ENCODE results near the gene RGS2.

RGS2 gene

DNA sequence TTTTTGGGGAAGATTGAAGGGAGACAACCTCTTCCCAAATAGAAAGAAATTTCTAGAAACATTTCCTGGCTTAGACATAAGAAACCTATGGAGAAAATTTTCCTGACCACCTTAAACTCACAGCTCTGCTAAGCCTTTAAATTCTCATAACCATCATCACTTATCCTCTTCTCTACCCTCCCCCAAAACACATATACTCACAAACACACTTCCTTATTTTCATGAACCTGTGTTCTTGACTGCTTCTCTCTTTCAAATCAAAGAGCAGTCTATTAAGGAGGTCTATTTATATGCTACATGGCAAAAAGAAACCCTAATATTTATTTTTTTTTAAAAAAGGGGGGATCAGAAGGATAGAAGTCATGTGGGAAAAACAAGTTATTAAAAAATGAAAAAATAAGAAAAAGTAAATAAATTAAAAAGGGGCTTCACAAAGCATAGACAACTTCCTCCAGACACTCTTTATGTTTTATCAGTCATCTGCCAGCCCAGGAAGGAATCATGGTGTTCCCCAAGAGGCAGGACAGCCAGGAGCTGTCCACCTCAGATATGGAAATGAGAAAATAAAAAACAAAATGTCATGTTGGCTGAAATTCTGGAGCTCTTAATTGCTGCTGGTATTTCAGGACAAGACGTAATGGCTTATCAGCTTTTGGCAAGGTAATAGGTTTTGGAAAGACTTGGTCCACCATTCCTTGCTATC lies 12.8 kb upstream of the RGS2 start:
- no peak for DNase-seq (ENCODE audit: low read depth)

DNA sequence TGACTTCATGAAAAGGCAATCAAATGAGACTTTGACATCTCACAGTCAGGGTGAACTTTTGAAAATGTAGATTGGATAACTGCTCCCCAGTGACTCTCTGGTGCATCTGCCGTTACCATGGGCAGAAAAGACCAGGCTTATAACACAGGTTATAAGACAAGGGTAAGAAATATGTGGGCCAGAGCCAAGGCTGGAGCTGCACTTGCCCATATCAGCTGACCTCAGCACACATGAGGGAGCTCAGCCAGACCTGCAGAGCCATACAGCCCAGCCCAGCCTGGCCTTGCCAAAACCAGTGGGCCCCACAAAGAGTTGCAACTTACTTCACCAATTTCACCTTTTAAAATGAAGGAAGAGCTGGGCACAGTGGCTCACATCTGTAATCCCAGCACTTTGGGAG lies 11.7 kb upstream of the RGS2 start:
- DNase-seq (ENCODE audit: low read depth): no peak

DNA sequence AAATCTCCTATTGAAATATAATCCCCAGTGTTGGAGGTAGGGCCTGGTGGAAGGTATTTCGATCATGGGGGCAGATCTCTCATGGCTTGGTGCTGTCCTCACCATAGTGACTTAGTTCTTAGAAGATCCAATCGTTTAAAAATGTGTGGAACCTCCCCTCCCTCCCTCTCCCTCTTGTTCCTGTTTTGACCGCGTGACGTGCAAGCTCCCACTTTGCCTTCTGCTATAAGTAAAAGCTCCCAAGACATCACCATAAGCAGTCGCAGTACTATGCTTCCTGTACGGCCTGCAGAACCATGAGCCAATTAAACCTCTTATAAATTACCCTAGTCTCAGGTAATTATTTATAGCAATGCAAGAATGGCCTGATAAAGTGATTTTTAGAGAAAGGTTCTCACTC lies 10.9 kb upstream of the RGS2 start:
- no peak for DNase-seq (ENCODE audit: low read depth)

DNA sequence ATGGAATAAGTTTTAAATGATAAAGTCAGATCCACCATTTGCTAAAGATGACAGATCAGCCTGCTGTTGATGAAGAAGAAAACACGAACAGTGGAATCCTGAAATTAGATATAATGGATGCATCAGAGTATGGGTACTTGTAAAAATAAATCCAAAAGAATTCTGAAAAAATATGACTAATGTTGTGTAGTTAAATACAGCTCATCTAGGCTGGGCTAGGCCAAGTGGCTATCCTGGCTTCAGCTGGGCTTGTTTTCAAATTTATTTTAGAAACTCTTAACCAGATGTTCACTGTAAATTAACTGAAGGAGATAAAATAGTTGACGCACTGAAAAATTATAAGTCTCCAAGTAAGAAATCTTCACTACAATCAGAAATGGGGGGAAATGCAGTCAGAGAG lies 7.4 kb upstream of the RGS2 start:
- DNase-seq (ENCODE audit: low read depth): no peak

DNA sequence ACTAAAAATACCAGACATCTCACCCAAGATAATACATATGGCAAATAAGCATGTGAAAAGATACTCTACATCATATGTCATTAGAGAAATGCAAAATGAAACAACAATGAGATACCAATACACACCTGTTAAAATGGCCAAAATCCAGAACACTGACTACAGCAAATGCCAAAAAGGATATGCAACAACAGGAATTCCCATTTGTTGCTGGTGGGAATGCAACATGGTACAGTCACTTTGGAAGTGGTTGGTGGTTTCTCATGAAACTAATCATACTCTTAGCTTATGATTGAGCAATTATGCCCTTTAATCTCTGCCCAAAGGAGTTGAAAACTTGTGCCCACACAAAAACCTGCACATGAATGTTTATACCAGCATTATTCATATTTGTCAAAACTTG lies 6.4 kb upstream of the RGS2 start:
- DNase-seq (ENCODE audit: low read depth): no peak

DNA sequence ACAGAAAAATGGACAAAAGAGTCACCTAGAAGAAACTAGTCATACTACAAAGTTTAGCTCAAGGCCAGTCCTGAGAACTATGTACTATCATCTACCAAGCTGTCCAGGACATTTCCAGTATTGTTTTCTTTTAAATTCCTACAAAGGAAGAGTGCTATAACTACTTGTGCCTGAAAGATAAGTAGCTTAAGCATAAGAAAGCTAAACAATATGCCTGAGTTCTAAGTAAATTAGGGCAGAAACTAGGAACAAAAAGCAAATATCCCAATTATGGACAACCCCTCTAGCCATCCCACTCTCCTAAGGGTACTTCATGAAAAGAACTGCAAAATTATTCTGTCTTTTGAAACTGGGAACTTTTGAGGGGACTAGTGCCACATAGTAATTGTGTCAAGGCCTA lies 5.3 kb upstream of the RGS2 start:
- DNase-seq (ENCODE audit: low read depth): no peak

DNA sequence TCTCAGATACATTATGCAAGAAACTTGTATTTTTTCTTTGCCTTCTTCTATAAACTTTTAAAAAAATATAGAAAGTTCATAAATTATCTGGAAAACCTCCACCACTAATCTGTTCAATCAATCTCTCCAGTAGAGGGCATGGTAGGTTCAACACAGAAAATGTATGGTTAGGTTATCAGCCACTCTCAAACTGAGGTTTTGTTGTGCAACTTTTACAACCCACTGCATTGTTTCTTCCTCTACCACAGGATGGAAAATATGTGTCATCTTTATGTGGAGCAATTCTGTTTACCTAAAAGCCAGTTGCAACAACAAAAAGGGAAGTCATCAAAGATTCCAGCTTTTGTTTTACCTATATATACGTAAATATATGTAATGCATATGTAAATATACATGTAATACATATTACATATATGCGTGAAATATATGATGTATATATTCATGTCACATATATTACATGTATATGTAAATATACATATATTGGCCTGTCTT lies 3.0 kb upstream of the RGS2 start:
- peak; percentile 87 for DNase-seq (ENCODE audit: low read depth)

DNA sequence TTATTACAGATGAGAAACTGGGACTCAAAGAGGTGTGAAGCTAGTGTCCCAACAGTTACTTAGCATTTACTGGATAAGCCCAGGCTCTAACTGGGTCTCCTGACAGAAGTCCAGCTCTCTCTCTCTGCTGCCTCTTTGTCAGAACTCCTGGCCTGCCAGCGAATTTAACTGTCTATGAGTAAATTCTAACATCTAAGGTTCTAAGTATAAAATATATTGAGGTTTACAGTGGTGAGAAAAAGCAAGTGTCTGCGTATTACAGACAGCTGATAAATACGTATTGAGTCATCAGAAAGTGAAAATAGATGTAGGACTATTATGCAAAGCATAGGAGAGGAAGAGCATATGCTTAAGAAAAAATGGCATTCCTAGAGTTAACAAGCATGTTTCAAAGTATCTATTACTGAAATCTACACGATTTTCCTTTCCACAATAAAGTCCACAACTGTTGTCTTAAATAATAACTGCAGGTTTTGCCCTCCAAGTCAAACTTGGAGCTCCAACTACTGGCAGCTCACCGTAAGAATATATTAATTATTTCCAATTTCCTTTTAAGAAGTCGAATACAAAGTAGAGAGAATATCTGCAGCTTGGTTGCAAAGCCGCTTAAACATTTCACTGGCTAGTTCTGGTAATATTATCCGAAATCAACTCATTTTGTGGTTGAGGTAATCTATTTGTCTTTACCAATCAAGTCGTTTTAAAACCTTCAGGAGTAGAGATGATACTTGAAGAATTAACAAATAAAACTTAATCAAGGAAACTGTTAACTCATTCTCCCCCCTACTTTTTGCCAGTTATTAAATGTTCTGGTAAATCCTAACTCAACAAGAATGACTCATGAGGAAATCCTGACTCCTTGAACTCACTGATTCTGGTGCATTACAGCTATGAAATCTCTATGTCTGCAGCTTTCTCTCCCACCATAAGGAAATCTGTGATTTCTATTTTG lies 1.4 kb upstream of the RGS2 start:
- no peak for DNase-seq (ENCODE audit: low read depth)

DNA sequence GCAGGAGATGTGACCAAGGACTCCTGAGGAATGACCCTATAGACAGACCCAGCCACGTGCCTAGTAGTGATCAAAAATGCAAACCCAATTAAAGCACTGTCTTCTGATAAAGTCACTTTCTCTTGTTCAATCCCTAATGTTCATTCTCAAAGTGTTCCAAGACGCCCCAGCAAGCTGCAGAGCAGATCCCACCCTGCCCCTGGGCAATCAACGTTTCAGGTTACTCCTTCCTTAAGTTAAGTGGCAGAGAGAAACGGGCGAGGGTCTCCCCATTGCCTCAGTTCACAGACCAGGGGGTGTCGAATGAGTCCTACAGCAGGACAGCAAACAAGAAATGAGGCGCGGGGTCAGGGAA lies 699 bp upstream of the RGS2 start:
- DNase-seq (ENCODE audit: low read depth): no peak

DNA sequence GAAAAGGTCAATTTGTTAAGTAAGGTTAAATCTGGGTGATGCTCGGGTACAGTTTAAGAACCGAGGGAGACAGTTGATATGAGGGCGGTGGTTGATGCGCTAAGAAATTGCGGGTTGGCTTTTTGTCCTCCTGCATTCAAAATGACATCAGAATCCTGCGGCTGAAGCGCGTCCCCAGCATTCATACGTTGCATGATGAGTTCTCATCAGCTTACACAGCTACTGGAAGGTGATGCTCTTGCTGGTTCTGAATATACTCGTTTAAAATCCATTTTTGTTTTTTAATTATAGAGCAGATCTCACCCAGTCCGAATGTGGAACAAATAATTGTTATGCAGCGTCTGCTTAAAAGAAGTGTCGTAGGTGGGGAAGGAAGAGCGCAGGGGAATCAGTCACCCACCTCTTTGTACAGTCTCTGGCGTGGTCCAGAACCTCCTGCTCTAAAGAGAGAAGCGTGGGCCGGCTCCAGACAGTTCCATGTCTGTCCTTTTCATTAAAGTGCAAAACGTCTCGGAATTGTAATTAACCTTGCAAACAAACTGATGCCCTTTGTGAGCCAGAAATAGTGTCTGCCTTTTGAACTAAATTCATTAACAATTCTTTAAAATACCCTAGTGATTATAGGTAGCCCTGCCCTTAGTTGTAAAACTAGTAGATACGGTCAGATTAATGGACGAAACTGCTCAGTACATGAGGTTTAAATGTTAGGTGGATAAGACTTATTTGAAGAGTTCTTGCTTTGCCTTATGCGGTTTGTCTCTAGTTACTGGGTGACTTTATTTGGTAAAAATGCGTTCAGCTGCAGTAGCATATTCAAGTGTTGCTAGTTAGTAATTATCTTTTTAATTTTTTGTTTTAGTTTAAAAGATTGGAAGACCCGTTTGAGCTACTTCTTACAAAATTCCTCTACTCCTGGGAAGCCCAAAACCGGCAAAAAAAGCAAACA lies 741 bp downstream of the RGS2 start:
- DNase-seq (ENCODE audit: low read depth): no peak

DNA sequence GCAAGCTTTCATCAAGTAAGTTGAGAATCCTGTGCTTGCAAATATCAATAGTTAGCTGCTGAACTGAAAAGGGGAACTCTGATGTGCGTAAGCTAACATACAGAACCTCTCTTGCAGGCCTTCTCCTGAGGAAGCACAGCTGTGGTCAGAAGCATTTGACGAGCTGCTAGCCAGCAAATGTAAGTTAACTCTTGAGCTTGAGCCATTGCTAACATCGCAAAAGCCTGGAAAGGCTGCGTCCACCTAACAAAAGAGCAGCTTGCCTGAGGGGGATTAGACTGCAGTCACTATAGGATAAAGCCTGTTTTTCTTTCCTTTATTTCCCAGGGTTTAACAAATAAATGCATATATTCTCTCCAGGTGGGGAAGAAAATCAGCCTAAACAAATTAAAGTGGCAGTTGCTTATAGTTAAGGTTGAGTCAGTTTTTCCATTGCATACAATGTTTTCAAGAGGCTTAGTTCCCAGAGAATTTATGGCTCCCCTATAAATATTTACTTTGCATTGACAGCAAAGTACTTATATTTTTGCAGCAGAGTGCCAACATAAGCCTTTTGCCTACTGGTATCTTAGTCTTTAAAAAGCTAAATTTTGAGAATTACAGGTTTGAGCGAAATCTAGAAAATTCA lies 1.5 kb downstream of the RGS2 start:
- DNase-seq (ENCODE audit: low read depth): no peak

DNA sequence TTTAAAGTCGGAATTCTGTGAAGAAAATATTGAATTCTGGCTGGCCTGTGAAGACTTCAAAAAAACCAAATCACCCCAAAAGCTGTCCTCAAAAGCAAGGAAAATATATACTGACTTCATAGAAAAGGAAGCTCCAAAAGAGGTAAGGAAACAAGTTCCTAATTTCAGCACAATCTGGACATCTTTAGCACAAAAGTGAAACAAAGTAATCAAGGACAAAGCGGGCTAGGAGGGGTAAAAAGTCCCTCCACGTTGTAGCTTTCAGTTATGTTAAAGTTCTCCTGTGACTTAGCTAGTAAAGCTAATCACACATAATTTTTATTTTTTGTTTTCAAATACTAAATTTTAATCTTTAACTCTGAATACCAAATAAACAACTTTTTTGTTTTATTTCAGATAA lies 2.2 kb downstream of the RGS2 start:
- DNase-seq (ENCODE audit: low read depth): no peak

DNA sequence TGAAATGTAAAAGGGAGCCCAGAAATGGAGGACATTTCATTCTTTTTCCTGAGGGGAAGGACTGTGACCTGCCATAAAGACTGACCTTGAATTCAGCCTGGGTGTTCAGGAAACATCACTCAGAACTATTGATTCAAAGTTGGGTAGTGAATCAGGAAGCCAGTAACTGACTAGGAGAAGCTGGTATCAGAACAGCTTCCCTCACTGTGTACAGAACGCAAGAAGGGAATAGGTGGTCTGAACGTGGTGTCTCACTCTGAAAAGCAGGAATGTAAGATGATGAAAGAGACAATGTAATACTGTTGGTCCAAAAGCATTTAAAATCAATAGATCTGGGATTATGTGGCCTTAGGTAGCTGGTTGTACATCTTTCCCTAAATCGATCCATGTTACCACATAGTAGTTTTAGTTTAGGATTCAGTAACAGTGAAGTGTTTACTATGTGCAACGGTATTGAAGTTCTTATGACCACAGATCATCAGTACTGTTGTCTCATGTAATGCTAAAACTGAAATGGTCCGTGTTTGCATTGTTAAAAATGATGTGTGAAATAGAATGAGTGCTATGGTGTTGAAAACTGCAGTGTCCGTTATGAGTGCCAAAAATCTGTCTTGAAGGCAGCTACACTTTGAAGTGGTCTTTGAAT lies 2.9 kb downstream of the RGS2 start:
- DNase-seq (ENCODE audit: low read depth): no peak

DNA sequence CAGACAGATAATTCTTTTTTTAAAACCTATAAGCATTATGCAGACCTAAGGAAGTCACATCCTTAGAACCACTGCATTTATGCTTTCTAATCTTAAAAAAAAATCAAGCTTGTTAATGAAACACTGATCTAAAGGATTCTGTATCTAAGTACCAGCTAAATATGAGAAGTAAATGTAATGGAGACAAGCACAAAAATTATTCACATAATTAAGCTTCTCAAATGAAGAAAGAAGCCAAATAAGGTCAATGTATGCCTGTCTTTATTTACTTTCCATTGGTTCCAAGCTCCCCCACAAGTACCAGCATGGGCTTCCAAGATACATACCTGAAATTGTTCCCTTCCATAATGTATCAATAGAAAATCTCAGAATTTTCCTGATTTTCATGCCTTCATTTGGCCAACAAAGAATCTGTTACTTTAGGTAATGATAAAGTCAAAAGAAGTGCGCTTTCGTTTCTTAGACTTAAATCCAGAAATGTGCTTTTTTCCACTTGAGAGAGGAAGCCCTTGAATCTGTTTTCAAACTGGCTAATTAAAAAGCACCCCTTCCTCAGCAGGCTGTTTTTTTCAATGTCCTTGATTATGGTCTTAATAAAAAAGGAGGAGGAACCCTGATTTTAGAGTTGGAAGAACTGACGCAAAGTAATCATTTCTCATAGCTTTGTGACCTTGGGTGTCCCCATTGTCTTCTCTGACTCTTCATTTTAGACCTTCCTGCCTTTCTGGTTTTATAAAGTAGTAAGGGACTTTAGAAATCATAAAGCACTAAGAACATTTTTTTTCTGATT lies 3.8 kb downstream of the RGS2 start:
- no peak for DNase-seq (ENCODE audit: low read depth)

DNA sequence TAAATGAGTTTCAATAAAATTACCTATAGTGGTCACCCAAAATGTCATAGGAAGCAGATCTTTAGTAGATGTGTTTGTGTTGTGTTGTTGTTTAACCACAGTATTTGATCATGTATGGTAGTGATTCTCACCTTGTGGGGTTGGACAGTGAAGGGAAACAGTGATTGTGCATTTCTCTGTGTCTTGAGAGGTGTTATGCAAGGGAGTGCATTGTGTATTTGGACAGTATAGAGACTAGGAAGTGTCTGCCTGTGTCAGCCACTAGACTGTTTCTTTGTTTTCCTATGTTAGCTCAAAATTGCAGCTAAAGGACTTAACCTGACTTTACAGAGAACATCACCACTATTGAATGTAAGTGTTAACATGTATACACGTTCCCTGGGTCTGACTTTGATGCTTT lies 6.0 kb downstream of the RGS2 start:
- no peak for DNase-seq (ENCODE audit: low read depth)

DNA sequence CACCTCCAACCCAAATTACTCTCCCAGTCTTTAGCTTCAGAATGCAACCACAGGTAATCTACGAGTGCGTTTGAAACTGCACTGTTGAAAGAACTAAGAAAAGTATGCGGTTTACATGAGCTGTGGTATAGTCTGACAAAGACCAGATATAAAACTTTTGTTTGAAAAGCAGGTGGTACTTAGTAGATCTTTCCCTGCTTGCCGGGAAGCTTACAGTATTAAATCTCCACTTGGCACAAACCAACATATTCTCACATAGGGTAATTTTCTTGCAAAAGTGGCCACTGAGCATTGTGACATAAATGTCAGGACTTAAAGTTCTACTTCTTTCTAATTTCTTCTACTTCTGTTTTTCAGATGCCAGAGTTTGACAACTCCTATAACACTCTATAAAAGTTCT lies 8.4 kb downstream of the RGS2 start:
- no peak for DNase-seq (ENCODE audit: low read depth)

DNA sequence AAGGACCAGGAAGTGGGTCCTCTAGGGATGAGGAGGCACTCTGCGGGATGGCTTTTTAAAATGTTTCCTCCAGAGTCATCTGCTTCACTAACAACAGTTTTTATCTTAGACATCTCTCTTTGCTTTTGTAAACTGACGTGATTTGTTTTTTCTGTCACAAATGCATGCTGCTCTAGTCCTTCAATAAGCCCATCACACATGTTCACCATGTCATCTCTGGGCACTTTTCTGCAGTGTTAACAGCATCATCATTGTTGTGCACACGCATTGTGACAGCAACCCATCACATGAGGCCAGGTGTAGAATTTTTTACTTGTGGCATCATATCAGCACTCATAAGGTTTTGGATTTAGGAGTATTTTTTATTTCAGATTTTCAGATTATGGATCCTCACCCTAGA lies 12.5 kb downstream of the RGS2 start:
- no peak for DNase-seq (ENCODE audit: low read depth)

DNA sequence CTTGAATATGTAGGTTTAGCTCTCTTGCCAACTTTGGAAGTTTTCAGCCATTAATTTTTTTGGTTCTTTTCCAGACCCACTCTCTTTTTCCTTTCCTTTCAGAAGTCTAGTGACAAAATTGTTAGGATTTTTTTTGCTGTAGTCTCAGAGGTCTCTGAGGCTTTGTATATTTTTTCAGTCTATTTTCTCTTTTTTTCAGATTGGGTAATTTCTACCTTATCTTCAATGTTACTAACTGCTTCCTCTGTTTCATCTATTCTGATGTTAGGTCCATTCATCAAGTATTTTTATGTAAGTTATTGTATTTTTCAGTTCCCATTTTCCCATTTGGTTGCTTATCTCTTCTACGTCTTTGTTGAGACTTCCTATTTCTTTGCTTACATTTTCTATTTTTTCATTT lies 15.7 kb downstream of the RGS2 start:
- no peak for DNase-seq (ENCODE audit: low read depth)

DNA sequence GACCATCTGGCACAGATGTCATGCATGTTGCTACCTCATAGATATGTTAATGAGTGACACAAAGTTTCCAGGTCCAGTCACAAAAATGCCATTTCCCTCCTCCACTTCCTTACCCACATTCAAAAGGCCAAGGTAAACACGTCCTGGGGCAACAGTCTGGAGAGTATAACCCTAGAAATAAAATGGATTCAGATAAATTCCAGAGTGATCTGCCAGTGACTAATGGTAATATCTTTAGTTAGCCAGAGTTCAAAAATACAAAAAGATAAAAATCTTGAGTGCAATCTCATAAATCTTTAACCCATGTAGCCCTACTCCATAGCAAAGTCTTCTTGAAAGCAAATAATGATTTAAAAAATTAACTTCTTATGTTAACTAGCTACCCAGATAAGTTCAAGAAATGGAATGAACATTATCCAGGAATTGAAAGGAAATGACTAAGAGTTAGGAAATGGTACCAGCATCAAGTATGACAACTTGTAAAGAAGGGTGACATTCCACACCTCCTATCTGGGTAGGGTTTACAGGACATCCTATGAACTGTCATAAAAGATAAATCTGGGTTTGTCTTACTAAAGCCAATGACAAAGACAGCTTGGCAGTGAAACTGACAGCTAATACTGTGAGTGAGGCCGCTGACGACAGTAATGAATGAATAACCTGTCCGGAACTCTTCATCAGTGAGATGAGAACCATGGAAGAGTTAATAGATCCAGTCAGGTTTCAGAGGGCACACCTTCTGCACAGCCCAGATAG lies 18.1 kb downstream of the RGS2 start:
- no peak for DNase-seq (ENCODE audit: low read depth)

Measured in fibroblast of the conjunctiva (primary cell).